Mononuclear cell (primary cell): ENCODE results near the gene SHLD1. TPM values are rescaled to one million over a fixed set of nuclear protein-coding genes. Genes with fewer than 3 reads are reported as not detected.
"Not testable (repeated sequence)": the region's sequence is repeated elsewhere in the genome, so short reads cannot be mapped to it uniquely, and the experiment has no call there.

Experiments used
- H3K27me3 ChIP-seq: 2 replicates; pipeline ENCODE4 v1.6.0; 2011; ENCODE audit warnings: low read length, control low read depth; ENCODE audit not compliant: insufficient read depth
- H3K4me1 ChIP-seq: 2 replicates; pipeline ENCODE4 v1.5.1; 2011; ENCODE audit warnings: mild to moderate bottlenecking, low read length, control low read depth; ENCODE audit not compliant: insufficient read depth
- H3K4me3 ChIP-seq: 2 replicates; pipeline ENCODE4 v1.5.1; 2011; ENCODE audit warnings: mild to moderate bottlenecking, low read length, moderate library complexity
- H3K9me3 ChIP-seq: 2 replicates; pipeline ENCODE4 v1.5.1; 2011; ENCODE audit warnings: low read depth, mild to moderate bottlenecking, control low read depth, low read length
- total RNA-seq: library from RNA; depleted of rRNA; stranded (reverse); fragments of >200 nt; gene quantifications from one replicate; pipeline ENCODE4 v1.2.3, GENCODE V29; 2012

SHLD1 gene
- total RNA-seq, 1 donor = 1.8 TPM

DNA sequence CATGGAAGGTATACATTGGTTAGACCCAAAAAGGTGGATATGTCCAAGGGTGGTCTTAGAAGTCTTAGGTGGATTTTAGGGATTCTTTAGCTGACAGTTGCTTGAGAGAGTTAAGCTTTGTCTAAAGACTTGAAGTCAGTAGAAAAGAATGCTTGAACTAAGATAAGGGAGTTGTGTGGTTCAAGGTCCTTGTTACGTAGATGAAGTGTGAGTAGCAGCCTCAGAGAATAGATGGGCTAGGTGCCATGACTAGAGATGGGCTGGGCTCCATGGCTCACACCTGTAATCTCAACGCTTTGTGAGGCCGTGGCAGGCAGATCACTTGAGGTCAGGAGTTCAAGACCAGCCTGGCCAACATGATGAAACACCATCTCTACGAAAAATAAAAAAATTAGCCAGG is 1.7 kb downstream of the SHLD1 start:
- H3K4me1 ChIP-seq = peaks cover 13% of the 10 kb centered on the region
- no peaks in the 10 kb centered on the region for H3K9me3 ChIP-seq
- H3K27me3 ChIP-seq = no peaks in the 10 kb centered on the region
- H3K4me3 ChIP-seq = no peak overlapping the region

DNA sequence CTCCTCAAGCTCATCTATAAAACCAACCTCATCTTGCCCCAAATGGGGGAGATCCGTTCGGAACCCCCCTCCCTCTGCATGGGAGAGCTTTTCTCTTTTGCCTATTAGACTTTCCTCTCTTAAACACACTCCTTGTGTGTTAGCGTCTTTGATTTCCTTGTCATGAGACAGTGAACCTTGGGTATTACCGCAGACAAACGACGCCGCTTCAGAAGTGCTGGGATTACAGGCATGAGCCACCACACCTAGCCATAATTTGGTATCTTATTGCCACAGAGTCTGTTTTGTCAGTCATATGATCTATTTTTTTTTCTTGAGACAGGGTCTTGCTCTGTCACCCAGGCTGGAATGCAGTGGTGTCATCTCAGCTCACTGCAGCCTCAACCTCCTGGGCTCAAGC is 3.6 kb downstream of the SHLD1 start:
- Histone ChIP-seq H3K9me3 (no peaks in the 10 kb centered on the region), H3K27me3 (no peaks in the 10 kb centered on the region), H3K4me1 (peaks cover 17% of the 10 kb centered on the region), H3K4me3 (no peak overlapping the region)

DNA sequence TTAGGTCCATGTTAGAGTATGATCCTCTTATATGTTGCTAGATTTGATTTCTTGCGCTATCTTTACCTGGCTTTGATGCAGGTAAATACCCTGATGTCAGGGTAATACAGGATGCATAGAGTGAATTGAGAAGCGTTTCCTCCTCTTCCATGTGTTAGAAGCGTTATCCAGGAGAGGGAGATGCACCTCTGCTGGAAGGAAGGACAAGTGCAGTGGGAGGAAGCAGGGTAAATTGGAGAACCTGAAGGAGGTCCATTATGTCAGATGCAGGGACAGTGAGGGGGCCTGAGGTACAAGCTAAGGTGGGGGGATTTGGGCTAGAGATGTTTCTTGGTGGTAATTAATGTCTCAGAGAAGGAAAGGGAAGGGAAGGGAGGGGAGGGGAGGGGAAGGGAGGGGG is 7.7 kb downstream of the SHLD1 start:
- H3K27me3 ChIP-seq = no peaks in the 10 kb centered on the region
- H3K4me1 ChIP-seq = peaks cover 9% of the 10 kb centered on the region
- H3K4me3 ChIP-seq = no peak overlapping the region
- H3K9me3 ChIP-seq = no peaks in the 10 kb centered on the region

DNA sequence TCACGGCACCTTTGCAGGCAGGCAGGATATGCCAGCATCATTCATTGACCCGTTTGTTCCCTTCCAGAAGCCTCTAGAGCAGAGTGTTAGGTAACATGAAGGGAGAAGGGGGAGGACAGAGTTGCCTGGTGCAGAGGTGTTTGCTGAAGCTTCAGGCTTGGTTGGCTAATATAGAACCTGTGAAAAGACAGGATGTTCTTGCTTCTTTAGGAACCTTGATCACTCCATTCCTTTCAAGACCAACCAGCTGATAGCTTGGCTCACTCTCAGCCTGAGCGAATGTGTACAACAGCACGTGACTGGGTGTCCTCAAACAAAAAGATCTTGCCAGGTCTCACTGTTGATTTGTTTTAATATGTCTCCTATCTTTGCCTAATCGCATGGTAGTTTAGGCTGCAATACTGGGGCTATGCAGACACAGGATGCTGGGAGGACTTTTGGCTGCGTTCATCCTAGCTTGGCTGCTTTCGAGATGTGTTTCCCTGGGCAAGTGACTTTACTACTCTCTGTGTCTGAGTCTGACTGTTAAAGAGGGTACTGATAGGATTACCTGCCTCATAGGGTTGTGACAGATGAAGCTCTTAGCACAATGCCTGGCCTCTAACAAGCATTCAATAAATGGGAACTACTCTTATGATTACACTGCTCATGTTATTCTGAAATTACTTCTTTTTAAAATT is 16.0 kb downstream of the SHLD1 start:
- Histone ChIP-seq H3K4me1 (peaks cover 30% of the 10 kb centered on the region), H3K27me3 (no peaks in the 10 kb centered on the region), H3K4me3 (no peak overlapping the region), H3K9me3 (no peaks in the 10 kb centered on the region)

DNA sequence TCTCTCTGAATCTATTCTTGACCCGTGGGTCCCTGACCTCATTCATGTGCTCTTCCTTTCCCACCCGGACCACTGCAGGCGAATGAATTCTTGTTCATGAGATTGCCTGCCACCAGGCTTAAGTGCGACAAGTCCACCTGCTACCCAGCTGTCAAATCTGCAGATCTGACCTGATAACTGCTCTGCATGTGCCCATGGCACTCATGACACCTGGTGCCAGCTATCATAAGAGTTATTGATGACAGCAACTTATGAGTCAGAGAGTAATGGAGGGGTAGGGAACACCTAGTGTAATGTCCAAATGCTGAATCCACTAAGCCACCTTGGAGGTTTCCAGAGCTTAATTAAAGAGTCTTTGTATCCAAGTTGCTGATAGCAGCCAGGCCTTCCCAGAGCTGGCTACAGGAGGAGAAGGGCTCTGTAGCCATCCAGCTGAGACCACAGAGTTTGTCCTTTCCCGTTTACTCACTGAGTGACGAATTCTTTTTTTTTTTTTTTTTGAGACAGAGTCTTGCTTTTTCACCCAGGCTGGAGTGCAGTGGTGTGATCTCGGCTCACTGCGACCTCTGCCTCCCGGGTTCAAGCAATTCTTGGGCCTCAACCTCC is 17.4 kb downstream of the SHLD1 start:
- H3K9me3 ChIP-seq = no peaks in the 10 kb centered on the region
- peaks cover 28% of the 10 kb centered on the region for H3K4me1 ChIP-seq
- no peak overlapping the region for H3K4me3 ChIP-seq
- no peaks in the 10 kb centered on the region for H3K27me3 ChIP-seq

DNA sequence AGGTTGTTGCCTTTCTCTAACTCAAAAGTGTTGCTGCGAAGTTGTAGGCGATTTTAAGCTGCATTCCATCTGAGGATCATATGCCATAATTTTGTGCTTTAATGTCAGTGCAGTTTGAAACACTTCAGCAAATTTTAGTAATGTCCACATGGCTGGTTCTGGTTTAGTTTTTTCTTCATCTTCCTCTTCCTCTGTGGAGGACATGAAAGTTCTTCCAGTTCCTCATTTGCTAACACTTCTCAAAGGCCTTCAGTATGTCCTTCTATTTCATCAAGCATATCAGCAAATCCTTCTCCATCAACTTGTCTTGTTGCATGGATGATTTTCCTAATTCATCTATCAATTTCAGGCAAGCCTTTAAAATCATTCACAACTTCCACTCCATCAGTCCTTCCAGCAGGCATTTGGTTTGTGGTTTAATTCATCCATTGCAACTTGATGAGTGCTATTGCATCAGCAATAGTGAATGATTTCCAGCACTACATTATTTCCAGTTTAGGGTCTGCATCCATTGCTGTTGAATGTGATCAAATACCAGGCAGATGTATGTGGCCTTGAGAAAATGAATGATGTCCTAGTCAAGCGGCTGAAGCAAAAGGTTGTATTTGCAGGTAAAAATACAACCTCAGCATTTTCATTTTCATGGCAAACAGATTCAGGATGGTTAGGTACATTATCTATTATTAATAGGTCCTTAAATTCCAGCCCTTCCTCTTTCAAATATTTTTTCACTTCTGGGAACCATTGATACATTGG is 20.2 kb downstream of the SHLD1 start:
- Histone ChIP-seq H3K4me1 (peaks cover 39% of the 10 kb centered on the region), H3K27me3 (no peaks in the 10 kb centered on the region), H3K4me3 (no peak overlapping the region), H3K9me3 (no peaks in the 10 kb centered on the region)

DNA sequence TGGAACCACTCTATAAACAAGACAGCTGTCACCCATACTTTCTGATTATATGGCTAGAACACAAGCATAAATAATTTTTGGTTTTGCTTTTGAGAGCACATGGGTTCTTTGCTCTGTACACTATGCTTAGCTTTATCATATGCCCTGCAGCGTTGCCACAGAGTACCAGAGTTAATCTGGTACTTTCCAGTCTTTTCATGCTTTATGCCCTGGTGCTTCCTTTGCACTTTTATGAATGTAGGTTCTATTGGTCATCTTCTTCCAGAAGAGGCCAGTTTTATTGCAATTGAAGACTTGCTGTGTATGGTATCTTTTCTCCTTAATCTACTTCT is 20.8 kb downstream of the SHLD1 start:
- H3K27me3 ChIP-seq = no peaks in the 10 kb centered on the region
- no peaks in the 10 kb centered on the region for H3K9me3 ChIP-seq
- H3K4me3 ChIP-seq = no peak overlapping the region
- peaks cover 39% of the 10 kb centered on the region for H3K4me1 ChIP-seq

DNA sequence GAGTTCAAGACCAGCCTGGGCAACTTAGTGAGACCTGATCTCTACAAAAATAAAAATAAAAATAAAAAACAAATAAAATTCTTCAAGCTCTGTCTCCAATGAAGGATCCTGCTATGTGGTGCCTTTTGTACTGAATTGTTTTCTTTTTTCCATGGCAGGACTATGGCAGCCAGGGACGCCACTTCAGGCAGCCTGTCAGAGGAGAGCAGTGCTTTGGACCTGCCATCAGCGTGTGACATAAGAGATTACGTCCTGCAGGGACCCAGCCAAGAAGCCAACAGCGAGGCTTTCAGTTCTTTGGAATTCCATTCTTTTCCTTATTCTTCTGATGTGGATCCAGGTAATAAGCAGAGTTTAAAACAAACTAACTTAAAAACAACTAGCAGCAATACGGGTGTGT is 22.5 kb downstream of the SHLD1 start:
- Histone ChIP-seq H3K27me3 (no peaks in the 10 kb centered on the region), H3K4me1 (peaks cover 39% of the 10 kb centered on the region), H3K9me3 (no peaks in the 10 kb centered on the region), H3K4me3 (no peak overlapping the region)

DNA sequence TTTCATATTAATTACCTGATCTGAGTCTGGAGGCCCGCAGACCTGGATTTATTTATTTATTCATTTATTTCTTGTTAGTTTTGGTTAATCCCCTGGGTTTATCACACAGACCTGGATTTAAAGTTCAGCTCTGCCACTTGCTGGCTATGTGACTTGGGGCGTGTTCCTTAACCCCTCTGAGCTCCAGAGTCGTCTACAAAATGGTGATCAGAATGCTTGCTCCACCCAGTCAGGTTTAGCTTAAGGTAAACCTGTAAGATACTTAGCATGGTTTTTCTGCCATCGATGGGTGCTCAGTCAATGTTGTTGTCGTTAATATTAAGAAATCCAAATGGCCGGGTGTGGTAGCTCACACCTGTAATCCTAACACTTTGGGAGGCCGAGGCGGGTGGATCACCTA is 23.4 kb downstream of the SHLD1 start:
- H3K4me1 ChIP-seq = peaks cover 39% of the 10 kb centered on the region
- H3K9me3 ChIP-seq = no peaks in the 10 kb centered on the region
- no peaks in the 10 kb centered on the region for H3K27me3 ChIP-seq
- H3K4me3 ChIP-seq = no peak overlapping the region

DNA sequence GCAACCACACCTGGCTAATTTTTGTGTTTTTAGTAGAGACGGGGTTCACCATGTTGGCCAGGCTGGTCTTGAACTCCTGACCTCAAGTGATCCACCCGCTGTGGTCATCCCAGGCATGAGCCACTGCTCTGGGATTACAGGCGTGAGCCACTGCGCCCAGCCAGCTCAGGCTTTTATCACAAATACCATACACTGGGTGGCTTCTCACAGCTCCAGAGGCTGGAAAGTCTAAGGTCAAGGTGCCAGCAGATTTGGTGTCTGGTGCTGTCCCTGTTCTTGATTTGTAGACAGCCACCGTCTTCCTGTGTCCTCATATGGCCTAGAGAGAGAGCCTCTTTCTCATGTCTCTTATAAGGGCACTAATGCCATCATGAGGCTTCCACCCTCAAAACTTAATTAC is 25.9 kb downstream of the SHLD1 start:
- H3K9me3 ChIP-seq = no peaks in the 10 kb centered on the region
- H3K27me3 ChIP-seq = no peaks in the 10 kb centered on the region
- no peak overlapping the region for H3K4me3 ChIP-seq
- H3K4me1 ChIP-seq = peaks cover 15% of the 10 kb centered on the region

DNA sequence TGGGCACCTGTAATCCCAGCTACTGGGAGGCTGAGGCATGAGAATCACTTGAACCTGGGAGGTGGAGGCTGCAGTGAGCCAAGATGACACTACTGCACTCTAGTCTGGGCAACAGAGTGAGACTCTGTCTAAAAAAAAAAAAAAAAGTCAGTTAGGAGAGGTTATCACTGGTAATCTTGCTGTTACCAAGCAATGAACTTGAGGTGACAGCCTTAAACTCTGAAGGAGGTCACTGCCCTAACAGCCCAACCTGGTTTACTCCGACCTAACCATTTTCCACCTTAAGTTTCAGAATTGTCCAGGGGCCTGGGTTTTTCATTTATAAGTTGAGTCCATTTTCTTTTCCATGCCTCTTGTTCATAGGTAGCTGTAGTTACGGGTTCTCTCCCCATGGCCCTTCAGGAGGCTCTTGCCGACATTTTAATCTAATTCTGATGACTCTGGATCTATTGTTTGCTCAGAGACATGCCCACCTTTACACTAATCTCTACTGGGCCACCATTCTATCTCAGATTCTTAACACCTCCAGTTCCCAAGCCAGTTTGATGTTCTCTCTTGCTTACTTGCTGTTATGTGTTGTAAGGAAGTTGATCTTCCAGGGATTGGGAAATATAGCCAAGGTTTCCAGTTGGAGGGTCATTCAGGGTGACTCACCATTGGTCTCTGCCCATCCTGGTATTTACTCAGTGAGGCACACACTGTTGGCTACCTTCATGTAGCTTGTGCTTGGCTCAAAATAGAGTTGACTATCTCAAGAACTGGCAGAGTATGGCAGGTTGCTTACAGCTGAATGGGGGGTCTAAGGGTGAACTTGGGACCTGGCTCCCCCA is 29.1 kb downstream of the SHLD1 start:
- H3K27me3 ChIP-seq = no peaks in the 10 kb centered on the region
- no peak overlapping the region for H3K4me3 ChIP-seq
- H3K4me1 ChIP-seq = peaks cover 9% of the 10 kb centered on the region
- no peaks in the 10 kb centered on the region for H3K9me3 ChIP-seq

DNA sequence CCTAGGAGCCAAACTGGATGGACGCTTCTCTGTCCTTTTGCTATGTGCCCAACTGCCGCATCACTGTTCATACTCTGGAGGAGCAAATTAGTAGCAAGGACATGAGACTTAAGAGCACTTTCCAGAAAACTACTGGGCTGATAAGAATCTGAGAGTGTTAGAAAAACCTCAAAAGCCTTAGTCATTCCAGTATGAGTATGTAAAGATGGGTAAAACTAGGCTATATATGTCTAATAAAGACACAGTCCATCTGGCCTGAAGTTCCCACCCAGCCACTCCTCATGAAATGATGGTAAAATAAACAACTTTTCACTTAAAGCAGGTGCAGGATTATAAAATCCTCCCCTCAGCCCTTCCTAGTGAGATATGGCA is 30.6 kb downstream of the SHLD1 start:
- H3K27me3 ChIP-seq = no peaks in the 10 kb centered on the region
- H3K9me3 ChIP-seq = no peaks in the 10 kb centered on the region
- no peaks in the 10 kb centered on the region for H3K4me1 ChIP-seq
- no peak overlapping the region for H3K4me3 ChIP-seq

DNA sequence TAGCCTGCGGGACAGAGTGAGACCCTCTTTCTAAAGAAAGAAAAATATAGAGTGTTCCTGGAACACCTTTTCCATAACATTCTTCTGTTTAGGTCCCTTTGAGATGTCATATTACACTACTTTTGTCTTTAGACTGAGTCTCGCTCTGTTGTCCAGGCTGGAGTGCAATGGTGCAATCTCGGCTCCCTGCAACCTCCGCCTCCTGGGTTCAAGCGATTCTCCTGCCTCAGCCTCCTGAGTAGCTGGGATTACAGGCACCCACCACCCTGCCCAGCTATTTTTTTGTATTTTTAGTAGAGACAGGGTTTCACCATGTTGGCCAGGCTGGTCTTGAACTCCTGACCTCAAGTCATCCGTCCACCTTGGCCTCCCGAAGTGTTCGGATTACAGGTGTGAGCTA is 31.2 kb downstream of the SHLD1 start:
- not testable (repeated sequence) for H3K9me3 ChIP-seq, H3K4me1 ChIP-seq, H3K27me3 ChIP-seq, H3K4me3 ChIP-seq

DNA sequence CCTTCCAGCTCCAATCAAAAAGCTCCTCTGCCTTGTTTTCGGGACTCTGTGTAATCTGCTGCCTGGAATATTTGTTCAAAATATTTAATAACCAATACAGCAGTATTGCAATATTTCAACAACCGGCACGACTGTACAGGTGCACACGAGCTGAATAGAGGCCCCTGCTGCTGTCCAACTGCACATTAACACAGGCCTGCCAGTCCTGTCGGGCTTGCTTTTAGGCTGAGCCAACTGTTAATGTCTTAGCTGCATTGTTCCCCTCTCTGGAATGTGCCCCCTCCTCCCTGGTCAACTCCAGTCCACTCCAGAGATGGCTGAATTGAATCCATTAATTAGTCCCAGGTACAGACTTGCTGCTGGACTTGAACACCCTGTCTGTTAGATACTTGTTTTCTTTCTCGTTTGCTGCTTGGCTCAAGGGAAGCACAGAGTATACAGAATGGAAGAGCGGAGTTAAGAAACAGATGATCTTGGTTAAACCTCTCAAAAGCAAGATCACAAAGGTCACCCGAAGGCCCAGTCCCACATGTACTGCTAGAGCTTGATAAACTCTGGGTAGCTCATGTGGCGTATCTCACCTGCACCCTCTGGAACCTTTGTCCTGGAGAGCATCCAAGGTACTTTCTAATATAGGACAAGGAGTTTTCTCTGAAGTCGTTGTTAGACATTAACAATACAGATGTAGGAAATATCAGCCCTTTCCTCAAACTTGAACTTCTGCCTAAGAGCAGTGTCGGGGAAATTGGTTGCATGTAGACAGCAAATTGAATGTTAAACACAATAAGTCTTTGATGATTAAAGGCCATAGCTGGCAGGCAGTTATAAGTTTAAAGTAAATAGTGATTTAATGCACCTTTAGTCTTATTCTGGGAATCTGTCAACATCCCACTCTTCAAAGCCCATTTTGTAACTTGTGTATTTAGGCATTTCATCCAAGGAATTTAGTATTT is 31.9 kb downstream of the SHLD1 start:
- Histone ChIP-seq H3K27me3 (no peaks in the 10 kb centered on the region), H3K4me1 (no peaks in the 10 kb centered on the region), H3K4me3 (no peak overlapping the region), H3K9me3 (no peaks in the 10 kb centered on the region)
